DND-41 (cell line): ENCODE data around the gene RNF149.
"Not testable (repeated sequence)": the region's sequence is repeated elsewhere in the genome, so short reads cannot be mapped to it uniquely, and the experiment has no call there.

Source experiments
- ATAC-seq: fragments of 200-7000 bp; cut with Tn5 transposase; 3 replicates; pipeline ENCODE4 v1.9.1; 2021; ENCODE audit warnings: low read depth; ENCODE audit not compliant: insufficient read depth
- DNase-seq: peaks from one replicate; pipeline ENCODE4 v3.0.0-alpha.2; 2020
- H2AFZ ChIP-seq: 2 replicates; pipeline ENCODE4 v1.6.0; 2012; ENCODE audit warnings: low read depth, low read length
- H3K27ac ChIP-seq: 2 replicates; pipeline ENCODE4 v1.5.1; 2012; ENCODE audit warnings: low read length, inconsistent platforms
- H3K27me3 ChIP-seq: fragments of 200-600 bp; sonication (generic); 2 replicates; pipeline ENCODE4 v1.6.0; 2012; ENCODE audit warnings: low read length, mild to moderate bottlenecking, inconsistent platforms; ENCODE audit not compliant: insufficient read depth, poor library complexity
- H3K36me3 ChIP-seq: 2 replicates; pipeline ENCODE4 v1.5.1; 2012; ENCODE audit warnings: low read length, inconsistent platforms; ENCODE audit not compliant: insufficient read depth
- H3K4me1 ChIP-seq: 2 replicates; pipeline ENCODE4 v1.5.1; 2012; ENCODE audit warnings: mild to moderate bottlenecking, low read length; ENCODE audit not compliant: insufficient read depth
- H3K4me2 ChIP-seq: 2 replicates; pipeline ENCODE4 v1.6.0; 2012; ENCODE audit warnings: mild to moderate bottlenecking, moderate library complexity, low read length, inconsistent platforms; ENCODE audit not compliant: insufficient read depth
- H3K4me3 ChIP-seq, 2 experiments: fragments of 200-600 bp in 1 of 2; shearing (Covaris generic) in 1 of 2; 2 replicates each; pipeline ENCODE4 v1.5.1; 2012 to 2016; ENCODE audit warnings: inconsistent platforms in 2 of 2, low read length in 2 of 2, mild to moderate bottlenecking in 2 of 2, low read depth in 1 of 2, moderate library complexity in 1 of 2
- H3K79me2 ChIP-seq: 2 replicates; pipeline ENCODE4 v1.6.0; 2012; ENCODE audit warnings: low read length, inconsistent platforms; ENCODE audit not compliant: insufficient read depth
- H3K9ac ChIP-seq: 2 replicates; pipeline ENCODE4 v1.6.0; 2012; ENCODE audit warnings: low read depth, mild to moderate bottlenecking, inconsistent platforms, low read length, moderate library complexity
- H3K9me3 ChIP-seq: 2 replicates; pipeline ENCODE4 v1.5.1; 2012; ENCODE audit warnings: low read length, moderate library complexity, mild to moderate bottlenecking, inconsistent platforms; ENCODE audit not compliant: insufficient read depth, severe bottlenecking
- H4K20me1 ChIP-seq: 2 replicates; pipeline ENCODE4 v1.6.0; 2012; ENCODE audit warnings: low read length; ENCODE audit not compliant: insufficient read depth
- EZH2 ChIP-seq: IDR thresholded peaks from 3 replicates; pipeline ENCODE4 v1.6.1; 2012; ENCODE audit warnings: borderline replicate concordance, low read depth, mild to moderate bottlenecking, moderate library complexity, low read length, inconsistent platforms; ENCODE audit not compliant: severe bottlenecking
- TF ChIP-seq, protein P1 (sequence below): IDR thresholded peaks from 2 replicates; pipeline ENCODE4 v1.5.1; 2012; ENCODE audit warnings: borderline replicate concordance, low read length, moderate library complexity, mild to moderate bottlenecking; ENCODE audit not compliant: poor library complexity, severe bottlenecking; ENCODE audit errors: extremely low read depth

Gene RNF149

DNA sequence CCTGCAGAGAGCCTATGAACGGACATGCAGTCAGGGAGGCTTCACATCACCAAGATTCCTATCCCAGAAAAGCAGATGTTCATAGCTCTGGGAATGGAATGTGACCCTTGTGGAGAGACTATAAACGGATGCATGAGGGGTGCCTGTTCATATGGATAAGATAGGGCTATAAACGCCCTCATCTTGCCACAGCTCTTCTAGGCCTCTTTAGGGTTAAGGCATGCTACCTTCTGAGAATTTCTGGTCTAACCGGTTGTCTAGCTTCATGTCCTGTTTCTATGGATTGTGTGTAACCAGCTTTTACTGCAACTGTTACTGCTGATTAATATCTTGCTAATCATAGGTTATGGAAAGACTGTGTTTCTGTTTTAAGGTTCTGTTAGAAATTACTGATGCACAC, 64.1 kb downstream of the RNF149 start:
- H3K36me3 ChIP-seq, H3K9ac ChIP-seq, ATAC-seq, H4K20me1 ChIP-seq, H3K27me3 ChIP-seq, DNase-seq, H3K4me3 ChIP-seq, H3K9me3 ChIP-seq, H3K4me1 ChIP-seq, H3K4me2 ChIP-seq, H3K79me2 ChIP-seq, H2AFZ ChIP-seq, H3K27ac ChIP-seq: not testable (repeated sequence)

DNA sequence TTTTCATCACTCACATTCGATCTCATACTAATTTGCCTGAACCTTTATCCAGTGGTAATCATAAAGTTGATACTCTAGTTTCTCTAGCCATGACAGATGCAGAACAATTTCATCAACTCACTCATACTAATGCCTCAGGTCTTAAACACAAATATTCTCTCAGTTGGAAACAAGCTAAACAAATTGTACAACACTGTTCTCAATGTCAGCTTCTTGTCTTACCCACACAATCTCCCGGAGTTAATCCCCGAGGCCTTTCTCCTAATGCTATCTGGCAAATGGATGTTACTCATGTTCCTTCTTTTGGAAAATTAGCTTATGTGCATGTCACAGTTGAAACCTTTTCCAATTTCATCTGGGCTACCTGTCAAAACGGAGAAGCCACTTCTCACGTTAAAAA, 67.3 kb downstream of the RNF149 start:
- Histone ChIP-seq H3K27ac (no peak overlapping the region), H4K20me1 (no peaks in the 10 kb centered on the region), H3K9ac (no peak overlapping the region), H3K36me3 (no peaks in the 10 kb centered on the region), H3K79me2 (no peaks in the 10 kb centered on the region), H3K4me2 (no peak overlapping the region), H3K9me3 (no peaks in the 10 kb centered on the region), H3K4me3 (no peak overlapping the region), H3K27me3 (no peaks in the 10 kb centered on the region), H3K4me1 (no peaks in the 10 kb centered on the region), H2AFZ (no peak overlapping the region)
- no peak for DNase-seq
- TF ChIP-seq, protein P1, sequence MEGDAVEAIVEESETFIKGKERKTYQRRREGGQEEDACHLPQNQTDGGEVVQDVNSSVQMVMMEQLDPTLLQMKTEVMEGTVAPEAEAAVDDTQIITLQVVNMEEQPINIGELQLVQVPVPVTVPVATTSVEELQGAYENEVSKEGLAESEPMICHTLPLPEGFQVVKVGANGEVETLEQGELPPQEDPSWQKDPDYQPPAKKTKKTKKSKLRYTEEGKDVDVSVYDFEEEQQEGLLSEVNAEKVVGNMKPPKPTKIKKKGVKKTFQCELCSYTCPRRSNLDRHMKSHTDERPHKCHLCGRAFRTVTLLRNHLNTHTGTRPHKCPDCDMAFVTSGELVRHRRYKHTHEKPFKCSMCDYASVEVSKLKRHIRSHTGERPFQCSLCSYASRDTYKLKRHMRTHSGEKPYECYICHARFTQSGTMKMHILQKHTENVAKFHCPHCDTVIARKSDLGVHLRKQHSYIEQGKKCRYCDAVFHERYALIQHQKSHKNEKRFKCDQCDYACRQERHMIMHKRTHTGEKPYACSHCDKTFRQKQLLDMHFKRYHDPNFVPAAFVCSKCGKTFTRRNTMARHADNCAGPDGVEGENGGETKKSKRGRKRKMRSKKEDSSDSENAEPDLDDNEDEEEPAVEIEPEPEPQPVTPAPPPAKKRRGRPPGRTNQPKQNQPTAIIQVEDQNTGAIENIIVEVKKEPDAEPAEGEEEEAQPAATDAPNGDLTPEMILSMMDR = no peak
- no peak for TF ChIP-seq EZH2
- ATAC-seq = no peak

DNA sequence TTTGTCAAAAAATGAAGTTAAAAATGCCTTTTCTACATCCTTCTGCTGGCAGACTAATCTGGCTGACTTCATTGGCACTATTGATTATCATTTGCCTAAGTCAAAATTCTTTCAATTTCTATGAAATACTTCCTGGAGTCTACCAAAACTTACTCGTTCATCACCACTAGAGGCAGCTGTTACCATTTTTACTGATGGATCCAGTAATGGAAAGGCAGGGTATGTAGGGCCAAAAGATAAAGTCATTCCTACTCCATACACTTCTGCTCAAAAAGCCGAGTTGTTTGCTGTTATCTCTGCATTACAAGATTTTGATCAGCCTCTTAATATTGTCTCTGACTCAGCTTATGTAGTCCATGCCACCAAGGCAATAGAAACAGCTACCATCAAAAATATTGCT, 67.8 kb downstream of the RNF149 start:
- not testable (repeated sequence) for H2AFZ ChIP-seq, ATAC-seq, DNase-seq, H3K79me2 ChIP-seq, H3K4me2 ChIP-seq, H3K27me3 ChIP-seq, H3K9ac ChIP-seq, H3K9me3 ChIP-seq, H3K4me3 ChIP-seq, H3K27ac ChIP-seq, H3K36me3 ChIP-seq, H3K4me1 ChIP-seq, H4K20me1 ChIP-seq
- TF ChIP-seq, protein P1 = peak; percentile 55

DNA sequence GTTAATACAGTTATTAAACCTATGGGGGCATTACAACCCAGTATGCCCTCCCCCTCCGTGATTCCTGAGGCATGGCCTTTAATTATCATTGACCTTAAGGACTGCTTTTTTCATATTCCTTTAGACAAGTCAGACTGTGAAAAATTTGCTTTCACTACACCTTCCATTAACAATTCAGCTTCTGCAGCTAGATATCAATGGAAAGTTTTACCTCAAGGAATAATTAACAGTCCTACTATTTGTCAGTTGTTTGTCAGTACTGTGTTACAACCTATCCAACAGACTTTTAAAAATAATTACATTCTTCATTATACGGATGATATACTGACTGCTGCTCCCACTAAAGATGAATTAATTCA, 68.8 kb downstream of the RNF149 start:
- not testable (repeated sequence) for H3K9me3 ChIP-seq, H3K79me2 ChIP-seq, H3K4me2 ChIP-seq, H3K36me3 ChIP-seq, DNase-seq, H3K9ac ChIP-seq, H3K4me1 ChIP-seq, H2AFZ ChIP-seq, H3K27ac ChIP-seq, ATAC-seq, H3K4me3 ChIP-seq, H4K20me1 ChIP-seq, H3K27me3 ChIP-seq
